Stimulated activated memory B cell treated with anti-CD40 and anti-IgM and Interleukin-4, amounts not matched to agents 10 μg/mL and 1 μg/mL and 100 μg/mL, for 72 hours (primary cell): ENCODE data around the gene CDK6.

Experiments used
- ATAC-seq: fragments of 150-1000 bp; cut with Tn5 transposase; 2 replicates; pipeline ENCODE4 v1.10.0; 2021
- H3K27ac Mint-ChIP-seq: one replicate; pipeline ENCODE4 v1.8.0; 2022; ENCODE audit warnings: mild to moderate bottlenecking, mixed read lengths
- H3K27me3 Mint-ChIP-seq: one replicate; pipeline ENCODE4 v1.8.0; 2022; ENCODE audit warnings: mixed read lengths
- H3K36me3 Mint-ChIP-seq: one replicate; pipeline ENCODE4 v1.8.0; 2022; ENCODE audit warnings: mixed read lengths
- H3K4me1 Mint-ChIP-seq: one replicate; pipeline ENCODE4 v1.8.0; 2022; ENCODE audit warnings: mixed read lengths
- H3K4me3 Mint-ChIP-seq: one replicate; pipeline ENCODE4 v1.8.0; 2022; ENCODE audit warnings: mild to moderate bottlenecking, moderate library complexity, mixed read lengths
- H3K9me3 Mint-ChIP-seq: one replicate; pipeline ENCODE4 v1.8.0; 2022; ENCODE audit warnings: mixed read lengths

CDK6 gene

GRCh38 chr7:92735707-92736106 is 100.7 kb downstream of the CDK6 start:
- H3K4me1 Mint-ChIP-seq: peaks cover 23% of the 10 kb centered on the region
- H3K27ac Mint-ChIP-seq: no peak overlapping the region
- H3K27me3 Mint-ChIP-seq: no peaks in the 10 kb centered on the region
- peaks cover 6% of the 10 kb centered on the region for H3K36me3 Mint-ChIP-seq
- ATAC-seq: no peak
- H3K9me3 Mint-ChIP-seq: peaks cover 2% of the 10 kb centered on the region
- no peak overlapping the region for H3K4me3 Mint-ChIP-seq

GRCh38 chr7:92732316-92733036 is 103.9 kb downstream of the CDK6 start:
- H3K4me1 Mint-ChIP-seq: peaks cover 23% of the 10 kb centered on the region
- no peaks in the 10 kb centered on the region for H3K27me3 Mint-ChIP-seq
- no peak for ATAC-seq
- H3K4me3 Mint-ChIP-seq: no peak overlapping the region
- peaks cover 2% of the 10 kb centered on the region for H3K9me3 Mint-ChIP-seq
- H3K36me3 Mint-ChIP-seq: peaks cover 6% of the 10 kb centered on the region
- peak overlapping the region; percentile 82 for H3K27ac Mint-ChIP-seq

GRCh38 chr7:92731335-92732063 is 104.9 kb downstream of the CDK6 start:
- peak; percentile 71 for ATAC-seq

GRCh38 chr7:92730808-92731207 is 105.6 kb downstream of the CDK6 start:
- Mint-ChIP-seq H3K9me3 (peaks cover 2% of the 10 kb centered on the region), H3K27ac (peak overlapping the region; percentile 82), H3K4me1 (peaks cover 23% of the 10 kb centered on the region), H3K36me3 (no peaks in the 10 kb centered on the region), H3K27me3 (no peaks in the 10 kb centered on the region), H3K4me3 (no peak overlapping the region)
- no peak for ATAC-seq

More at GRCh38 chr7:92731335-92732063, 104.9 kb downstream of the CDK6 start:
- no peaks in the 10 kb centered on the region for H3K27me3 Mint-ChIP-seq
- no peak overlapping the region for H3K4me3 Mint-ChIP-seq
- peaks cover 2% of the 10 kb centered on the region for H3K9me3 Mint-ChIP-seq
- peaks cover 5% of the 10 kb centered on the region for H3K36me3 Mint-ChIP-seq
- peak overlapping the region; percentile 82 for H3K27ac Mint-ChIP-seq
- H3K4me1 Mint-ChIP-seq: peaks cover 23% of the 10 kb centered on the region

- Mint-ChIP-seq H3K27me3 (no peaks in the 10 kb centered on the region), H3K9me3 (peaks cover 2% of the 10 kb centered on the region), H3K36me3 (peaks cover 8% of the 10 kb centered on the region), H3K4me3 (no peak overlapping the region), H3K27ac (no peak overlapping the region), H3K4me1 (peaks cover 23% of the 10 kb centered on the region)
- ATAC-seq: no peak
Measured at GRCh38 chr7:92729751-92730150, 106.6 kb downstream of the CDK6 start.

- no peak for ATAC-seq
- H3K36me3 Mint-ChIP-seq: peaks cover 11% of the 10 kb centered on the region
- no peaks in the 10 kb centered on the region for H3K27me3 Mint-ChIP-seq
- H3K27ac Mint-ChIP-seq: no peak overlapping the region
- peaks cover 2% of the 10 kb centered on the region for H3K9me3 Mint-ChIP-seq
- H3K4me3 Mint-ChIP-seq: no peak overlapping the region
- H3K4me1 Mint-ChIP-seq: peaks cover 23% of the 10 kb centered on the region
Measured at GRCh38 chr7:92729172-92729571, 107.2 kb downstream of the CDK6 start.

GRCh38 chr7:92727755-92728154 is 108.6 kb downstream of the CDK6 start:
- Mint-ChIP-seq H3K4me3 (no peak overlapping the region), H3K27ac (no peak overlapping the region), H3K4me1 (peaks cover 17% of the 10 kb centered on the region), H3K27me3 (no peaks in the 10 kb centered on the region), H3K9me3 (no peaks in the 10 kb centered on the region), H3K36me3 (peaks cover 17% of the 10 kb centered on the region)
- ATAC-seq: no peak

GRCh38 chr7:92725161-92725925 is 111.0 kb downstream of the CDK6 start:
- H3K9me3 Mint-ChIP-seq: no peaks in the 10 kb centered on the region

GRCh38 chr7:92723943-92724342 is 112.4 kb downstream of the CDK6 start:
- H3K4me3 Mint-ChIP-seq: no peak overlapping the region
- no peaks in the 10 kb centered on the region for H3K27me3 Mint-ChIP-seq
- no peak overlapping the region for H3K27ac Mint-ChIP-seq
- H3K4me1 Mint-ChIP-seq: peaks cover 1% of the 10 kb centered on the region
- no peaks in the 10 kb centered on the region for H3K9me3 Mint-ChIP-seq
- peaks cover 21% of the 10 kb centered on the region for H3K36me3 Mint-ChIP-seq
- ATAC-seq: no peak

More at GRCh38 chr7:92725161-92725925, 111.0 kb downstream of the CDK6 start:
- ATAC-seq: no peak
- Mint-ChIP-seq H3K27ac (no peak overlapping the region), H3K36me3 (peaks cover 21% of the 10 kb centered on the region), H3K4me1 (no peaks in the 10 kb centered on the region), H3K27me3 (no peaks in the 10 kb centered on the region), H3K4me3 (no peak overlapping the region)

GRCh38 chr7:92723205-92723604 is 113.2 kb downstream of the CDK6 start:
- Mint-ChIP-seq H3K9me3 (no peaks in the 10 kb centered on the region), H3K4me3 (no peak overlapping the region), H3K27ac (no peak overlapping the region), H3K4me1 (peaks cover 8% of the 10 kb centered on the region), H3K27me3 (no peaks in the 10 kb centered on the region), H3K36me3 (peaks cover 21% of the 10 kb centered on the region)
- no peak for ATAC-seq

- peaks cover 12% of the 10 kb centered on the region for H3K4me1 Mint-ChIP-seq
- no peaks in the 10 kb centered on the region for H3K9me3 Mint-ChIP-seq
- H3K27ac Mint-ChIP-seq: no peak overlapping the region
- H3K4me3 Mint-ChIP-seq: no peak overlapping the region
- H3K27me3 Mint-ChIP-seq: no peaks in the 10 kb centered on the region
- ATAC-seq: no peak
- H3K36me3 Mint-ChIP-seq: peaks cover 21% of the 10 kb centered on the region
Measured at GRCh38 chr7:92722541-92722940, 113.8 kb downstream of the CDK6 start.

GRCh38 chr7:92720604-92721350 is 115.6 kb downstream of the CDK6 start:
- no peak overlapping the region for H3K27ac Mint-ChIP-seq
- no peak overlapping the region for H3K4me3 Mint-ChIP-seq
- H3K4me1 Mint-ChIP-seq: peaks cover 12% of the 10 kb centered on the region
- H3K36me3 Mint-ChIP-seq: peaks cover 21% of the 10 kb centered on the region
- H3K9me3 Mint-ChIP-seq: no peaks in the 10 kb centered on the region
- H3K27me3 Mint-ChIP-seq: no peaks in the 10 kb centered on the region
- ATAC-seq: no peak

GRCh38 chr7:92717993-92718716 is 118.2 kb downstream of the CDK6 start:
- peak; percentile 66 for ATAC-seq
- H3K9me3 Mint-ChIP-seq: no peaks in the 10 kb centered on the region
- no peaks in the 10 kb centered on the region for H3K27me3 Mint-ChIP-seq
- H3K4me3 Mint-ChIP-seq: peak overlapping the region; percentile 78
- peaks cover 12% of the 10 kb centered on the region for H3K4me1 Mint-ChIP-seq
- peak overlapping the region; percentile 75 for H3K27ac Mint-ChIP-seq
- peaks cover 5% of the 10 kb centered on the region for H3K36me3 Mint-ChIP-seq

GRCh38 chr7:92717623-92717992 is 118.8 kb downstream of the CDK6 start:
- no peak for ATAC-seq
- no peaks in the 10 kb centered on the region for H3K9me3 Mint-ChIP-seq
- no peaks in the 10 kb centered on the region for H3K27me3 Mint-ChIP-seq
- peak overlapping the region; percentile 75 for H3K27ac Mint-ChIP-seq
- H3K4me1 Mint-ChIP-seq: peaks cover 12% of the 10 kb centered on the region
- H3K4me3 Mint-ChIP-seq: peak overlapping the region; percentile 78
- H3K36me3 Mint-ChIP-seq: peaks cover 5% of the 10 kb centered on the region
